HG02588 (cell line): ENCODE data around the gene WNT9A.

Experiments used
- ATAC-seq: cut with Tn5 transposase; IDR thresholded peaks from one replicate; pipeline ENCODE4 v1.9.1; 2021; ENCODE audit warnings: mild to moderate bottlenecking, moderate library complexity; ENCODE audit not compliant: unreplicated experiment

The WNT9A gene

DNA sequence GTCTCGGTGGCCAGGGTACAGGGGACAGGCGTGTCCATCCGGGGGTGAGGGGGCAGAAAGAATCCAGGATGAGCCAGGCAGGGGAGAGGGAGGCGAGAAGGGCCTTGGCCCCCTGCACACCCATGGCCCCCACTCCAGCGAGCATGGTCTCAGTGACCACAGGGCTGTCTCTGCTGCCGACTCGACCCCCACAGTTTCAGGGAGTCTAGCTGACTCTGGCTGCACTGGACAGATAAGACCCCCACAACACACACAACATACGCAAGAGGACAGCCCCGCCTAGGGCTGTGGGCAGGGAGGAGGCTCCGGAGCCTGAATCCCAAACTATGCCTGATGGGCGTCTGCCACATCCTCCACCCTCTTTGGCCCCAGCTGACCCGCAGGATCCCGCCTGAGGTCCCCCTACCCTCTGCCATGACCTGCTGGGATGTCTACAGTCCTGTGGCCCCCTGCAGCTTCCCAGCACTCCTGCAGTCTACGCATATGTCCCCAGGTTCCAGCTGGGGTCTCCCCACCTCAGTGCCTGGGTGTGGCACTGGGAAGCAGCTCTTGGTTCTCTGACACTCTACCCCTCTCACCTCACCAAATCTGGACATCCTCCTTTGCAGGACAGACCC, 22.0 kb downstream of the WNT9A start:
- ATAC-seq, result no peak

DNA sequence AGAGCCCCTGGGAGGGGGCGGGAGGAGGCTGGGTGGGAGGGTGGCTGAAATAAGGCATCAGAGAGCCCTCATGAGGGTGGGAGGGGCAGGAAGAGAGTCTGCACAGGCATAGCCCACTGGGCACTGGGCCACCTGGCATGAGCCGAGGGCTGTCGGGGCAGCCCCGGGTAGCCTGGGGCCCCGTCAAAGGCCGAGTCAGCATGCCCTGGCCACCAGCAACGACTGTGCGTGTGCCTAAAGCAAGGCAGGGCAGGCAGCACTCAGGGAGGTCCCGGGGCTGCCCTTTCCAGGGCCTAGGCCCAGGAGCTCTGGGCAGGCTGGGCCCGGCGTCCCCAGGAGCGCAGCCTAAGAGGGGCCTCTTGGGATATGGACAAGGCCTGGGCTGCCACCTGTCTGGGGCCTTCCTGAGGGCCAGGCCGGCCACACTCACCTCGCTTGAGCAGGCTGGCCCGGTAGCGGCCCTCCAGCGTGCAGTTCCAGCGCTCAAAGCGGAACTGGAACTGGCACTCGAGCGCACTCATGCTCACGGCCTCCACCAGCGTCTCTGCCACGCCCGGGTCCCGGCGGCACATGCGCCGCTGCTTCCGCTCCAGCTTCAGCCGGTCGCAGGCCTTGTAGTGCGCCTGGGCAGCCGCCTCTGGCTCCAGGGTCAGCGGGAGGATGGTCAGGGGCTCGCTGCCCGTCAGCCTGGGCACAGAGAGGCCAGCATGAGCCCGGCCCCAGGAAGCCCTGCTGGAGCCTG, 22.7 kb downstream of the WNT9A start:
- no peak for ATAC-seq

DNA sequence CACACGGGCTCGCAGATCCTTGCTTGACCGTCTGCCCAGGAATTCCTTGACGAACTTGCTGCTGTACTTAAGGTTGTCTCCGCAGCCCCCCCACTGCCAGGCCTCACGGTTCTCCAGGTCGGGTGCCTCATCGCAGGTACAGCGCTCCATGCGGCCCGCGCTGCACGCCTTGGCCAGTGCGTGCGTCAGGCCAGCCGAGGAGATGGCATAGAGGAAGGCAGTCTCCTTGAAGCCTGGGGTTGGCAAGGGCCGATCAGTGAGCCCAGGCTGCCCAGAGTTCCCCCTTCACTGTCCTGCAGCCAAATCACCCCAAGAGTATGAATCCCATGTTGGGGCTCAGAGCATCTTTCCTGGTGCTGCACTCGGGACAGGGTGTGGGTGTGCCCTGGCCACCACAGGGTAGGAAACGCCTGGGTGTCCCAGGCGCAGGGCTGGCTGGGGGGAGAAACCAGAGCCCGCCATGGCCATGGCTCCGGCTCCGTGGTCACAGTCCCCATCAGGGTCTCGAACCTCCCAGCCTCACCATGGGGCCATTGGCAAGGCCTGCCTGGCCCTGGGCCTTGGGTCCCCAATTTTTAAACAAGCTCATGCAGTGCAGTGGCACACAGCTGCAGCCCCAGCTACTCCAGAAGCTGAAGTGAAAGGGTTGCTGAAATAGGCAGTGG, 23.4 kb downstream of the WNT9A start:
- no peak for ATAC-seq

GRCh38 chr1:227923353-227924167, 24.2 kb downstream of the WNT9A start:
- no peak for ATAC-seq

- no peak for ATAC-seq
These were observed 25.0 kb downstream of the WNT9A start for GRCh38 chr1:227922501-227923352.

DNA sequence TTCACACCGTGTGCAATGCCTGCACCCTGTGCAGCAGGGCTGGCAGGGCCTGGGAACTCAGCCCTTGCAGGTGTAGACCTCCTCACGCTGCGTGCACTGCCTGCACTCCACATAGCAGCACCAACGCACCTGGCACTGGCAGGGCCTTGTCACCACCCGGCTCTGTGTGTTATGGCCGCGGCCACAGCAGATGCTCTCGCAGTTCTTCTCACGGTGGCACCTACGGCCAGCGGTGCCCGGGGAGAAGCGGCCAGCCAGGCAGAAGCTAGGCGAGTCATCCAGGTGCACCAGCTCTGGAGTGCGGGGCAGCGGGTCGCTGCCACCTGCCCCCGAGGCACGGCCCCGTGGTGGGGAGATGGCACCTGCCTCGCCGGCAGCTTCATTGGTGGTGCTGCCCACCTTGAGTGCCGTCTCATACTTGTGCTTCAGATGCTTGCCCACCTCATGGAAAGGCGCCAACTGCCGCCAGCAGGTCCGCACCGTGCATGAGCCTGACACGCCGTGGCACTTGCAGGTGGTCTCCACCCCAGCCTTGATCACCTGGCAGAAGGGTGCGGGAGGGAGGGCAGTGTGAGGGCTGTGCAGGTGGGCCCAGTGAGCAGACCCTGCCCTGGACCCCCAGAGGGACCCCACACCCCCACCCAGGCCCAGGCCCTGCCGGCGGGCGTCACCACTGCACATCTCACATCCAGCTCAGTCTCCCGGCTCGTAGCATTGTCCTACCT, 26.1 kb downstream of the WNT9A start:
- ATAC-seq, result no peak

DNA sequence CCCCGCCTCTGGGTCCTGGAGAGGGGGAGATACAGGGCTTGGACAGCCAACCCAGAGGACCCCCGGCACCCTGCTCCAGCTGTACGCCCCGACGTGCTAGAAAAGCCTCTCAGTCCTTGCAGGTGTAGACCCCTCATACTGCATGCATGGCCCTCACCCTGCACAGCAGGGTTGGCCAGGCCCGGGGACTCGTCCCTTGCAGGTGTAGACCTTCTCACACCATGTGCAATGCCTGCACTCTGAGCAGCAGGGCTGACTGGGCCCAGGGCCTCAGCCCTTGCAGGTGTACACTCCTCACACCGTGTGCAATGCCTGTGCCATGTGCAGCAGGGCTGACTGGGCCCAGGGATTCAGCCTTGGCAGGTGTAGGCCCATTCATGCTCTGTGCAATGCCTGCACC, 26.8 kb downstream of the WNT9A start:
- no peak for ATAC-seq

- ATAC-seq, result no peak
These were observed 27.3 kb downstream of the WNT9A start for GRCh38 chr1:227920426-227920825.

DNA sequence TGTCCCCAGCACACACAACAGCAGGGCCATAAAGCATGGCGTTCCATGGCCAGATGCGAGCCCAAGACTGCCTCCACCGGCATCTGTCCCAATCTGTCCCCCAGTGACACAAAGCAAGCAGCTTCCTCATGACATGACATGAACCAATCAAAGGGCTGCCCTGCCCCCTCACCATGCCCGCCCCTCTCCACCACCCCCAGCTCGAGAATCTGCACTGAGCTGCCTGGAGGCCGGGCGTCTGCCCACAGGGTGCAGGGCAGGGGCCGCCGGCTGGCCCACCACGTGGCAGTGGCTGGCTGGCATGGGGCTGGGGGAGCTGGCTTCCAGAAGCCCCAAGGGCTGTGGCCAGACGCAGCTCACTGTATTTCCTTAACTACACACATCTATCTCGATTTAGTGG, 27.8 kb downstream of the WNT9A start:
- no peak for ATAC-seq

DNA sequence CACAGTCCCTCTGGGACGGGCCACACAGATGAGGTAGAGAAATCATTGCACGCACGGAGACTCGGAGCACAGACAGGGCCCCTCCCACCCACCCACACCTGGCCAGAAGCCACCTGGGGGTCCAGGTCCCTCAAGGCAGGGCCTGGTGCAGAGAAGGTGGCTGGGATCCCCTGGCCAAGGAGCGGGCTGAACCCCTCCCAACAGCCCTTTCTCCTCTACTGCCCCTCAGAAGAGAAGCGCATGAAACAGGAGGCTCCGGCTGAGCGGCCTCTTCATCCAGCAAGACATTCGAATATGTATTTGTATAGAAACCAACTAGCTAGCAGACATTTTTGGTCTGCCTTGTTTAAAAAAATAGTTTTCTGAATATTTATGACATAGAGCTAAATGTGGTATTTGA, 29.0 kb downstream of the WNT9A start:
- no peak for ATAC-seq

DNA sequence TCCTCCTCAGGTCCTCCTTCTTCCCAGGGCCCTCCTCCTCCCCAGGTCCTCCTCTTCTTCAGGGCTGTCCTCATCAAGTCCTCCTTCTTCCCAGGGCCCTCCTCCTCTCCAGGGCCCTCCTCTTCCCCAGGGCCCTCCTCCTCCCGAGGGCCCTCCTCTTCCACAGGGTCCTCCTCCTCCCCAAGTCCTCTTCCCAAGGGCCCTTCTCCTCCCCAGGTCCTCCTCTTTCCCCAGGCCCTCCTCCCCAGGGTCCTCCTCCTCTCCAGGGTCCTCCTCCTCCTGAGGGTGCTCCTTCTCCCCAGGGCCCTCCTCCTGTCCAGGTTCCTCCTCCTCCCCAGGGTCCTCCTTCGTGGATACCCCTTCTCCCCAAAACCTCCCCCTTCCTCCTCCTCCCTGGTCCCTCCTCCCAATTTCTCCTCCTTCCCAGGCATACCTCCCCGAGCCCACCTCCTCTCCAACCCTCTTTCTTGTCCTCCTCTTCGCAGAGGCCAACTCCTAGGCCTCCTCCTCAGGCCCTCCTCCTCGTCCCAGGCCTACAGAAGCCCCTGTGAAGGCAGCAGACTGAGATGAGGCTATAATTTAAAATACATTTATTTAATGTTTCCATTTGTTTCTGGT, 29.5 kb downstream of the WNT9A start:
- ATAC-seq, result no peak

DNA sequence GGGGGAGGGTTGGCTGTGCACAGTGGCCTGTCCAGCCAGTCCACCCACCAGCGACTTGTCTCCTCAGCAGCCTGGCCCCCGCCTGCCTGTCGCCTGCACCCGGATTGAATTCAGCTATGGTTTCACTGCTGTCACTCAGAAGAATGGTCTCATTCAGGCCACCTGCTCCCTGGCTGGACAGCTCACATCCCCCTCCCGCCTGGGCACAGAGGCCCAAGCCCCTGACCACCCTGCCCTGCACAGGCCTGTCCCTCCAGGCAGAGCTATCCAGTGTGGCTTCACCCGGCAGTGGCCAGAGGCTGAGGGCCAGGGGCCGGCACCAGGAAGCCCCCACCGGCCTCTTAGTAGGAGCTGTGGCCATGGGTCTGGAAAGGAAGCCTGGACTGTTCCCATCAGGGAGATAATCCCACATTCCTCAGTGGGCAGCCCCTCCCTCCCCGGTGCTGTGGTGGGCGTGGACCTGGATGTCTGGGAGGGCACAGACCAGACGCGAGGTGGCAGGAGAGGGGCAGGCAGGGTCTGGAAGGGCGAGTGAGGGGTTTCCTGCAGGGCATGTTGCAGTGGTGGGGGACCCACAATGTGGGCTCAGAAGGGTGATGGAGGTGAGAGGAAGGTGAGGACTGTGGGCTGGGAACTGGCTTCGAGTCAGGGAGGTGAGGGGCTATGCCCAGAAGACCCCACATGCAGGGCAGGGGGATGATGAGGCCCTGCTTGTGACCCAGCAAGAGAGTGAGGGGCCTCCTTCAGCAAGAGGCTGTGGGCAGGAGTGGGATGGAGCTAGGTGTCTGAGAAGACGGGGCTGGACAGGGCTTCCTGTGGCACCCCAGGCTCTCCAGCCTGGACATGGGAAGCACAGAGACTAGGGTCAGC, 30.4 kb downstream of the WNT9A start:
- ATAC-seq, result no peak

GRCh38 chr1:227916655-227917054, 31.1 kb downstream of the WNT9A start:
- no peak for ATAC-seq

GRCh38 chr1:227915564-227916553, 31.9 kb downstream of the WNT9A start:
- ATAC-seq, result no peak

GRCh38 chr1:227914801-227915563, 32.8 kb downstream of the WNT9A start:
- no peak for ATAC-seq
